CD4-positive, alpha-beta T cell treated with Interleukin-6 for 4 hours (primary cell): ENCODE results near the gene MAN1C1.

Source experiments
- DNase-seq: peaks from one replicate; pipeline ENCODE4 v3.0.0-alpha.2; 2020; ENCODE audit warnings: mixed read lengths

MAN1C1 gene

GRCh38 chr1:25804964-25805862 is 188.6 kb downstream of the MAN1C1 start:
- DNase-seq: no peak

- no peak for DNase-seq
Measured at GRCh38 chr1:25805863-25806225, 189.3 kb downstream of the MAN1C1 start.

- no peak for DNase-seq
Measured at GRCh38 chr1:25806418-25806817, 189.8 kb downstream of the MAN1C1 start.

- DNase-seq: no peak
Measured at GRCh38 chr1:25807480-25808390, 191.1 kb downstream of the MAN1C1 start.

GRCh38 chr1:25808481-25809244 is 192.1 kb downstream of the MAN1C1 start:
- no peak for DNase-seq

GRCh38 chr1:25809283-25809926 is 192.8 kb downstream of the MAN1C1 start:
- DNase-seq: no peak

- no peak for DNase-seq
Measured at GRCh38 chr1:25809929-25810328, 193.3 kb downstream of the MAN1C1 start.

GRCh38 chr1:25810341-25811299 is 194.0 kb downstream of the MAN1C1 start:
- peak; percentile 85 for DNase-seq

- DNase-seq: no peak
Measured at GRCh38 chr1:25811384-25812082, 194.9 kb downstream of the MAN1C1 start.

- DNase-seq: no peak
Measured at GRCh38 chr1:25813071-25813733, 196.6 kb downstream of the MAN1C1 start.

GRCh38 chr1:25813734-25814471 is 197.3 kb downstream of the MAN1C1 start:
- no peak for DNase-seq

- no peak for DNase-seq
Measured at GRCh38 chr1:25814549-25815087, 198.0 kb downstream of the MAN1C1 start.

- no peak for DNase-seq
Measured at GRCh38 chr1:25815208-25816111, 198.9 kb downstream of the MAN1C1 start.

GRCh38 chr1:25816112-25816718 is 199.6 kb downstream of the MAN1C1 start:
- DNase-seq: no peak

- DNase-seq: no peak
Measured at GRCh38 chr1:25817840-25818501, 201.4 kb downstream of the MAN1C1 start.

- no peak for DNase-seq
Measured at GRCh38 chr1:25818569-25818968, 202.0 kb downstream of the MAN1C1 start.
